ENCODE results near the gene CCDC50.

The CCDC50 gene

DNA sequence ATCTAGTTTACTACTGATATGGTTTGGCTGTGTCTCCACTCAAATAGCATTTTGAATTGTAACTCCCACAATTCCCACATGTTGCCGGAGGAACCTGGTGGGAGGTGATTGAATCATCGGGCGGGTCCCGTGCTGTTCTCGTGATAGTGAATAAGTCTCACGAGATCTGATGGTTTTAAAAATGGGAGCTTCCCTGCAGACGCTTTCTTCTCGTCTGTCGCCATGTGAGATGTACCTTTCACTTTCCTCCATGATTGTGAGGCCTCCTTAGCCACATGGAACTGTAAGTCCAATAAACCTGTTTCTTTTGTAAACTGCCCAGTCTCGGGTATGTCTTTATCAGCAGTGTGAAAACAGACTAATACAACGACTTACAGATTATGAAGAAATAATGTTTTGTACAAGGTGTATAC lies 96.1 kb downstream of the CCDC50 start:
- TF ChIP-seq GATA3 (IDR thresholded peaks at IDR 0.05; ENCODE audit: low read depth, low read length) (no peak), GATA2 (IDR thresholded peaks at IDR 0.05; ENCODE audit: low read depth, low read length) (no peak)

- no peak for TF ChIP-seq GATA2 (IDR thresholded peaks at IDR 0.05; ENCODE audit: low read depth, low read length)
- TF ChIP-seq GATA3 (IDR thresholded peaks at IDR 0.05; ENCODE audit: low read depth, low read length) = no peak
These were observed 97.1 kb downstream of the CCDC50 start for GRCh38 chr3:191426311-191426710.

DNA sequence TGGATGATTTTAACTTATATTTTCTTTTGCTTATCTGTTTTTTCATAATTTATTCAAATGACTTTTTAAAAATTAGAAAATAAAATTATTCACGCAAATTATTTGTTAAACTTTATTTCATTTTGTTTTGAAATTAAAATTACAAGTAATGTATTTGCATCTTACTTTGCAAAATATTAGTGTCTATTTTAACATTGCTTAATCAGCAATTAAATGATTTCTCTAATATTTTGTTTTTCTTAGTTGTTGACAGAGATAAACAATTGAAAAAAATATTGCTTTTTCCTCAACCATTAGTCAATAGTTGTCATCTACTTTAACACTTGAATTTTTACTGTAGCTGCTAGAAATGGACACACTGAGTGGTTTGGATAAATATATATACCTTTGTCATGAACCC lies 99.0 kb downstream of the CCDC50 start:
- no peak for TF ChIP-seq GATA3 (IDR thresholded peaks at IDR 0.05; ENCODE audit: low read depth, low read length)
- TF ChIP-seq GATA2 (IDR thresholded peaks at IDR 0.05; ENCODE audit: low read depth, low read length) = no peak

DNA sequence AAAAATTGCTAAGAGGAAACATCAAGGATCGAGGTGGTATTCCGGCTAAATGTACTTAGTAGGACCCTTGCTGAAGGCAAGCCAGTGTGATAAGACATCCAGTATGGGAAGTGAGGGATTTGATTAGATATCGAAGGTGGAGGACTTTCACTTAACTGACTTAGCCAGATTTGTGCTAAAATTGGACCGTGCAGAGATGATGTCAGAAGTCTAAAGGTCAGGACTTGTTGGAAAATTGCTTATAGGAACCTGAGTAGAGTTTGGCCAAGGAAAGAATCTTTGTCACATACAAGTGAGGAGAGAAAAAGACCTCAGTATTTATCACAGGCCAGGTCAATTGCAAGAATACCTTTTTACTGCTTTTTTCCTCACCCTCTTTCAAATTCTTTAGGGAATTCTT lies 100.9 kb downstream of the CCDC50 start:
- TF ChIP-seq GATA2 (IDR thresholded peaks at IDR 0.05; ENCODE audit: low read depth, low read length) = no peak
- no peak for TF ChIP-seq GATA3 (IDR thresholded peaks at IDR 0.05; ENCODE audit: low read depth, low read length)

GRCh38 chr3:191431160-191431822 lies 102.1 kb downstream of the CCDC50 start:
- TF ChIP-seq GATA2 (IDR thresholded peaks at IDR 0.05; ENCODE audit: low read depth, low read length) (no peak), GATA3 (IDR thresholded peaks at IDR 0.05; ENCODE audit: low read depth, low read length) (no peak)

- TF ChIP-seq GATA2 (IDR thresholded peaks at IDR 0.05; ENCODE audit: low read depth, low read length) (no peak), GATA3 (IDR thresholded peaks at IDR 0.05; ENCODE audit: low read depth, low read length) (no peak)
These were observed 103.0 kb downstream of the CCDC50 start for GRCh38 chr3:191432162-191432561.

- TF ChIP-seq GATA3 (IDR thresholded peaks at IDR 0.05; ENCODE audit: low read depth, low read length) (no peak), GATA2 (IDR thresholded peaks at IDR 0.05; ENCODE audit: low read depth, low read length) (no peak)
These were observed 104.8 kb downstream of the CCDC50 start for GRCh38 chr3:191434024-191434423.

DNA sequence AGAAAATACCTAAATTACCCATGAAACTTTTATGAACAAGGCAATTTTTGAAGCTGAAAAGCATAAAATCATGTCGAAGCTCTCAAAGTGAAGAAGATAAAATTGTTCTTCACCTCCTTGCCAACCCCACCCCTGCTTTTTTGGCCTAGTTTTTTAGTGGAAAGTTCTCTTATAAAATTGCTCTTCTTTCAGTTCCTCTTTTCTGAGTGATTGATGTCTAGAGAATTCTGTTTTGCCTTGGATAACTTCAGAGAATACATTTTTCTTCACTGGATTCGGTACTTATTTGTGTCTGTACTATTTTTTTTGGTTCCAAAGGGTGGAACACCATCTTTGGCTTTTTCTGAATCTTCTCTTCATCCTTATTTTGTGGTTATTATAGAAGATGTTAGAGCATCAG lies 106.8 kb downstream of the CCDC50 start:
- TF ChIP-seq GATA3 (IDR thresholded peaks at IDR 0.05; ENCODE audit: low read depth, low read length) (no peak), GATA2 (IDR thresholded peaks at IDR 0.05; ENCODE audit: low read depth, low read length) (no peak)

DNA sequence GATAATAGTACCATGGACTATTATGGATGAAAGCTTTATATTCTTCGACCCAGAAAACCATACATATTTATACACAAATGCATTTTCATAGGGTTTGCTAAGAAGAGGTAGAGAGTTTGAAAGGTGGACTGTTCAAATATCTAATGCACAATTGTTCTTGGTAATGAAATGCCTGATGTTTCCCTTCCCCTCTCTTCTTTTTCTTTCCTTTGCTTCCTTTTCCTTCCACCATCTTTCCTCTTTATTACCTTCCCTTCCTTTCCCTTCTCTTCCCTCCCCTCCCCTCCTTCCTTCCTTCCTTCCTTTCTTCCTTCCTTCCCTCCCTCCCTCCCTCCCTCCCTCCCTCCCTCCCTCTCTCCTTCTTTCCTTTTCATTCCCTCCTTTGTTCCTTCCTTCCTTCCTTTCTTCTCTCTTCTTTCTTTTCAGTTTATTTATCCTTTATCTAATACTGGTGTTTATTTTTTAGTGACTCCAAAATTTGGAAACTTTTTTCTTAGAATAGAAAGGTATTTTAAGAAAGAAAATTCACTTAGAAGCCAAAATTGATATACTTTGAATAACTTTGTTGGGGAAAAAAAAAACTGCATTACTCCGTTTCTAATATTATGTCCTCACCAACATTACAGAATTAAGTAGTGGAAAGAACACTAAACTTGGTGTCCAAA lies 109.1 kb downstream of the CCDC50 start:
- TF ChIP-seq GATA3 (IDR thresholded peaks at IDR 0.05; ENCODE audit: low read depth, low read length) (no peak), GATA2 (IDR thresholded peaks at IDR 0.05; ENCODE audit: low read depth, low read length) (no peak)

DNA sequence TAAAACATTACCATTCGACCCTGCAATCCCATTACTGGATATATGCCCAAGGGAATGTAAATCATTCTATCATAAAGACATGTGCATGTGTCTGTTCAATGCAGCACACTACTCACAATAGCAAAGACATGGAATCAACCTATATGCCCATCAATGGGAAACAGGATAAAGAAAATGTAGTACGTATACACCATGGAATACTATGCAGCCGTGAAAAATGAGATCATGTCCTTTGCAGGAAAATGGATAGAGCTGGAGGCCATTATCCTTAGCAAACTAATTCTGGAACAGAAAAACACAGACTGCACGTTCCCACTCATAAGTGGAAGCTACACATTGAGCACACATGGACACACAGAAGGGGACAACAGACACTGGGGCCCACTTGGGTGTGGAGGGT lies 111.3 kb downstream of the CCDC50 start:
- no peak for TF ChIP-seq GATA2 (IDR thresholded peaks at IDR 0.05; ENCODE audit: low read depth, low read length)
- TF ChIP-seq GATA3 (IDR thresholded peaks at IDR 0.05; ENCODE audit: low read depth, low read length) = no peak

DNA sequence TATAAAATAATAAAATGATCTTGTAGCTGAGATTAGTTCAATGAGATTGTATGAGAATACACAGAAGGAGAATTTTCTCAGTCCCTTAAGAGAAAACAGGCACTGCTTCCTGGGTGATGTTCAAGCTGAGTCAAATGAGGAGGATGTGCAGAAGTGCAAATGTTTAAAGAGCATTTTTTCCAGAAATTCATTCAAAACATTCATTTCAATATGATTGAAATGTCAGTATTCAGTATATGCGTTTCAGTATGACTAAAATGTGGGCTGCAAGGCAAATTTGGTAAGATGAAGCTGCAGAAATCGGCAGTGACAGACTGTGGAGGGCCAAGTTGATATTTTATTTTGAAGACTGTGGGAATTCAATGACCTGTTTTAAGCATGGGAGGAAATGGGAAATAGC lies 112.5 kb downstream of the CCDC50 start:
- TF ChIP-seq GATA3 (IDR thresholded peaks at IDR 0.05; ENCODE audit: low read depth, low read length) (no peak), GATA2 (IDR thresholded peaks at IDR 0.05; ENCODE audit: low read depth, low read length) (no peak)

DNA sequence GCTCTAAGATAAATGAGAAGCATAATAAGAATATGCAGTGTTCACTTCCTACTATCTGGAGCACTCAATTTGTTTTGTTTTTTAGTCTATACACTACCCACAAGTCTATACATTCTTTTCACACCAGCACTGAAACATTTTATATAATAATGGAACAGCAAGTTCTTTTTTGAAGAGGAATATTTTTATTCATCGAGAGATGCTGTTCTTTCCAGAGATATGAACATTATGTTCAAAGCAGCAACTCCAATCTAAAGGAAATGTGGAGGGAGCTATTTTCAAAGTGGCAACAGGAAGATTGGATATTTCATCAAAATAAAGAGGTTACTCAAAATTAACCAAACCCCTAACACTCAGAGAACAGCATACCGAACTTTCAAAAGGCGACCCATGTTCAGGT lies 115.4 kb downstream of the CCDC50 start:
- TF ChIP-seq GATA2 (IDR thresholded peaks at IDR 0.05; ENCODE audit: low read depth, low read length) = no peak
- TF ChIP-seq GATA3 (IDR thresholded peaks at IDR 0.05; ENCODE audit: low read depth, low read length) = no peak

All from SH-SY5Y (cell line).